ENCODE measurements around the gene ZNF512B.
"Not testable (repeated sequence)": the region's sequence is repeated elsewhere in the genome, so short reads cannot be mapped to it uniquely, and the experiment has no call there.

ZNF512B gene

GRCh38 chr20:63969838-63970713 lies at the start of gene ZNF512B:
Gene ZNF512B (minus strand): TSS chr20:63969930. CDS start chr20:63967950, 1,980 bp downstream.
- Histone ChIP-seq H3K27ac (no peak within 1 kb of the TSS), H3K27me3 (replicated peaks) (no peaks in the 10 kb centered on the region), H3K4me3 (ENCODE audit: low read depth, low read length) (peak within 1 kb of the TSS; percentile 59), H3K36me3 (replicated peaks) (peaks cover 22% of the 10 kb centered on the region)
- no peak for DNase-seq
- in situ Hi-C loops (cut with HindIII; ENCODE audit: low pct_ligation_motif_present, low sequenced_read_pairs), result no loop called here
- TF ChIP-seq CTCF (IDR thresholded peaks at IDR 0.05; ENCODE audit: low read depth, low read length, missing control alignments), result no peak

- Histone ChIP-seq H3K36me3 (replicated peaks) (peaks cover 58% of the 10 kb centered on the region), H3K27ac (no peak overlapping the region)
Observed at GRCh38 chr20:64015635-64016034, 45.9 kb upstream of the ZNF512B start.

GRCh38 chr20:64012385-64013154 lies 42.8 kb upstream of the ZNF512B start:
- DNase-seq; H3K27me3 ChIP-seq (replicated peaks); H3K27ac ChIP-seq; H3K4me3 ChIP-seq (ENCODE audit: low read depth, low read length); in situ Hi-C loops (cut with HindIII; ENCODE audit: low pct_ligation_motif_present, low sequenced_read_pairs): not testable (repeated sequence)
- H3K36me3 ChIP-seq (replicated peaks), result peaks cover 57% of the 10 kb centered on the region

More at GRCh38 chr20:64015635-64016034, 45.9 kb upstream of the ZNF512B start:
- TF ChIP-seq CTCF (IDR thresholded peaks at IDR 0.05; ENCODE audit: low read depth, low read length, missing control alignments), result no peak
- Histone ChIP-seq H3K27me3 (replicated peaks) (no peaks in the 10 kb centered on the region), H3K4me3 (ENCODE audit: low read depth, low read length) (no peak overlapping the region)
- in situ Hi-C loops (cut with HindIII; ENCODE audit: low pct_ligation_motif_present, low sequenced_read_pairs), result no loop called here
- no peak for DNase-seq

GRCh38 chr20:64011366-64011779 lies 41.6 kb upstream of the ZNF512B start:
- DNase-seq, result no peak
- no peak for TF ChIP-seq CTCF (IDR thresholded peaks at IDR 0.05; ENCODE audit: low read depth, low read length, missing control alignments)
- Histone ChIP-seq H3K36me3 (replicated peaks) (peaks cover 55% of the 10 kb centered on the region), H3K27me3 (replicated peaks) (no peaks in the 10 kb centered on the region), H3K27ac (no peak overlapping the region), H3K4me3 (ENCODE audit: low read depth, low read length) (no peak overlapping the region)
- in situ Hi-C loops (cut with HindIII; ENCODE audit: low pct_ligation_motif_present, low sequenced_read_pairs), result no loop called here

GRCh38 chr20:64010711-64011237 lies 41.0 kb upstream of the ZNF512B start:
- TF ChIP-seq CTCF (IDR thresholded peaks at IDR 0.05; ENCODE audit: low read depth, low read length, missing control alignments), result no peak
- DNase-seq, result no peak
- Histone ChIP-seq H3K27ac (no peak overlapping the region), H3K27me3 (replicated peaks) (no peaks in the 10 kb centered on the region), H3K36me3 (replicated peaks) (peaks cover 57% of the 10 kb centered on the region), H3K4me3 (ENCODE audit: low read depth, low read length) (no peak overlapping the region)
- in situ Hi-C loops (cut with HindIII; ENCODE audit: low pct_ligation_motif_present, low sequenced_read_pairs), result no loop called here
